HEK293 (cell line): ENCODE results near the gene PARP1.

Experiments used
- CTCF ChIA-PET: fragments of 350-600 bp; formaldehyde crosslinking; extraction: SDS; loops from one replicate; lab custom pipeline; 2021; ENCODE audit warnings: antibody characterized with exemption; lab: Yijun Ruan, JAX
- POLR2A ChIA-PET: fragments of 300-600 bp; formaldehyde crosslinking; extraction: SDS; loops from one replicate; lab custom pipeline; 2020; ENCODE audit warnings: antibody characterized with exemption, inconsistent platforms; lab: Yijun Ruan, JAX
- H3K27ac ChIP-seq: fragments of 200-500 bp; sonication (Bioruptor generic); 2 replicates; pipeline ENCODE4 v1.5.1; 2014; ENCODE audit warnings: low read depth, low read length, control low read depth, inconsistent platforms; ENCODE audit errors: extremely low read depth
- H3K36me3 ChIP-seq, 2 experiments: fragments of 200-500 bp in 1 of 2; sonication (Bioruptor generic) in 1 of 2; 1 replicate in 1 of 2; 2 replicates in 1 of 2; pipeline ENCODE4 v1.5.1; 2014 to 2017; ENCODE audit warnings: inconsistent platforms in 2 of 2, low read length in 2 of 2; ENCODE audit not compliant: control insufficient read depth in 2 of 2, insufficient read depth in 1 of 2
- H3K4me1 ChIP-seq: fragments of 200-500 bp; sonication (Bioruptor generic); 2 replicates; pipeline ENCODE4 v1.5.1; 2014; ENCODE audit warnings: mild to moderate bottlenecking, low read length, inconsistent platforms; ENCODE audit not compliant: control insufficient read depth, insufficient read depth
- H3K4me3 ChIP-seq: 2 replicates; pipeline ENCODE4 v1.5.1; 2011; ENCODE audit warnings: low read depth, mild to moderate bottlenecking, control low read depth, low read length, moderate library complexity
- H3K9me3 ChIP-seq: fragments of 200-500 bp; sonication (Bioruptor generic); 2 replicates; pipeline ENCODE4 v1.5.1; 2014; ENCODE audit warnings: low read depth, low read length, inconsistent platforms; ENCODE audit not compliant: control insufficient read depth, insufficient read depth
- CTCF ChIP-seq: fragments of 450-650 bp; formaldehyde crosslinking; IDR thresholded peaks from 2 replicates; pipeline ENCODE4 v1.5.1; 2016; ENCODE audit warnings: missing biosample characterization, missing genetic modification characterization
- IKZF3 ChIP-seq: fragments of 450-650 bp; IDR thresholded peaks from 2 replicates; pipeline ENCODE4 v1.5.0; 2018; ENCODE audit warnings: missing biosample characterization, mild to moderate bottlenecking, missing genetic modification characterization, moderate library complexity
- PATZ1 ChIP-seq: fragments of 450-650 bp; formaldehyde crosslinking; IDR thresholded peaks from 2 replicates; pipeline ENCODE4 v1.5.1; 2016; ENCODE audit warnings: missing biosample characterization, missing genetic modification characterization
- SCRT2 ChIP-seq: fragments of 450-650 bp; formaldehyde crosslinking; IDR thresholded peaks from 2 replicates; pipeline ENCODE4 v1.5.1; 2016; ENCODE audit warnings: missing biosample characterization, missing genetic modification characterization
- WT1 ChIP-seq: fragments of 450-650 bp; formaldehyde crosslinking; IDR thresholded peaks from 2 replicates; pipeline ENCODE4 v1.5.1; 2016; ENCODE audit warnings: missing biosample characterization, missing genetic modification characterization
- ZEB2 ChIP-seq: fragments of 450-650 bp; formaldehyde crosslinking; IDR thresholded peaks from 2 replicates; pipeline ENCODE4 v1.5.1; 2016; ENCODE audit warnings: missing biosample characterization, missing genetic modification characterization
- ZNF2 ChIP-seq: fragments of 450-650 bp; formaldehyde crosslinking; IDR thresholded peaks from 2 replicates; pipeline ENCODE4 v1.5.1; 2016; ENCODE audit warnings: missing biosample characterization, missing genetic modification characterization
- ZNF221 ChIP-seq: fragments of 450-650 bp; formaldehyde crosslinking; IDR thresholded peaks from 2 replicates; pipeline ENCODE4 v1.5.1; 2017; ENCODE audit warnings: missing biosample characterization, missing genetic modification characterization, borderline replicate concordance
- ZNF350 ChIP-seq: fragments of 450-650 bp; formaldehyde crosslinking; IDR thresholded peaks from 2 replicates; pipeline ENCODE4 v1.5.0; 2017; ENCODE audit warnings: missing biosample characterization, mild to moderate bottlenecking, missing genetic modification characterization
- ZNF391 ChIP-seq: fragments of 450-650 bp; formaldehyde crosslinking; IDR thresholded peaks from 2 replicates; pipeline ENCODE4 v1.5.1; 2016; ENCODE audit warnings: low read depth, missing biosample characterization, missing genetic modification characterization, borderline replicate concordance
- ZNF544 ChIP-seq: fragments of 450-650 bp; formaldehyde crosslinking; IDR thresholded peaks from 2 replicates; pipeline ENCODE4 v1.5.0; 2017; ENCODE audit warnings: missing biosample characterization, missing genetic modification characterization
- ZNF585B ChIP-seq: fragments of 450-650 bp; formaldehyde crosslinking; IDR thresholded peaks from 2 replicates; pipeline ENCODE4 v1.5.1; 2016; ENCODE audit warnings: missing biosample characterization, missing genetic modification characterization
- ZNF600 ChIP-seq: fragments of 450-650 bp; formaldehyde crosslinking; IDR thresholded peaks from 2 replicates; pipeline ENCODE4 v1.5.1; 2016; ENCODE audit warnings: missing biosample characterization, missing genetic modification characterization
- ZNF629 ChIP-seq: fragments of 450-650 bp; formaldehyde crosslinking; IDR thresholded peaks from 2 replicates; pipeline ENCODE4 v1.5.1; 2017; ENCODE audit warnings: missing biosample characterization, missing genetic modification characterization
- ZNF664 ChIP-seq: fragments of 450-650 bp; formaldehyde crosslinking; IDR thresholded peaks from 2 replicates; pipeline ENCODE4 v1.5.1; 2016; ENCODE audit warnings: missing biosample characterization, missing genetic modification characterization
- ZNF677 ChIP-seq: fragments of 450-650 bp; IDR thresholded peaks from 2 replicates; pipeline ENCODE4 v1.5.0; 2018; ENCODE audit warnings: missing biosample characterization, mild to moderate bottlenecking, missing genetic modification characterization, moderate library complexity
- ZNF776 ChIP-seq: fragments of 450-650 bp; formaldehyde crosslinking; IDR thresholded peaks from 2 replicates; pipeline ENCODE4 v1.5.0; 2017; ENCODE audit warnings: missing biosample characterization, missing genetic modification characterization, borderline replicate concordance
- ZNF830 ChIP-seq: fragments of 450-650 bp; IDR thresholded peaks from 2 replicates; pipeline ENCODE4 v1.5.0; 2018; ENCODE audit warnings: missing biosample characterization, missing genetic modification characterization, low read depth, mild to moderate bottlenecking, moderate library complexity
- ZSCAN30 ChIP-seq: fragments of 450-650 bp; IDR thresholded peaks from 2 replicates; pipeline ENCODE4 v1.5.1; 2018; ENCODE audit warnings: missing biosample characterization, mild to moderate bottlenecking, missing genetic modification characterization, moderate library complexity

PARP1 gene

GRCh38 chr1:226405411-226405988, 2.4 kb downstream of the PARP1 start (continued):
- TF ChIP-seq ZNF544 (tag by site-specific recombination) (no peak), ZNF776 (tag by site-specific recombination) (no peak), ZNF2 (tag by site-specific recombination) (peak; percentile 74), ZNF585B (tag by site-specific recombination) (no peak), ZNF629 (tag by site-specific recombination) (no peak), ZNF350 (no peak), ZNF664 (tag by site-specific recombination) (peak; percentile 96)

- TF ChIP-seq ZNF677 (tag by site-specific recombination) (no peak), WT1 (tag by site-specific recombination) (peak; percentile 28; the same call in 1 of the 2 replicates)
- no peak overlapping the region for H3K27ac ChIP-seq
Measured at GRCh38 chr1:226404904-226405222, 3.0 kb downstream of the PARP1 start.

GRCh38 chr1:226404063-226404903, 3.6 kb downstream of the PARP1 start:
- peak; percentile 81; the same call in 1 of the 2 replicates for TF ChIP-seq ZNF600 (tag by site-specific recombination)
- 0 out of 2 replicates have a peak, but pooled peaks have one; percentile 63 for TF ChIP-seq ZNF664 (tag by site-specific recombination)
- no peak for TF ChIP-seq ZSCAN30
- H3K4me3 ChIP-seq = no peak overlapping the region
- POLR2A ChIA-PET = interaction anchor here (0.6 kb wide), 1 partner anchor 178 kb away, joined by 7 read pairs; no protein-coding TSS in a partner anchor
- no peaks in the 10 kb centered on the region for H3K9me3 ChIP-seq
- CTCF ChIA-PET = interaction anchor here (0.6 to 7.5 kb wide), 14 partner anchors 9 to 340 kb away, joined by 3 to 125 read pairs (median 4); no protein-coding TSS in a partner anchor
- peaks cover 23% of the 10 kb centered on the region for H3K4me1 ChIP-seq
- H3K27ac ChIP-seq = no peak overlapping the region
- H3K36me3 ChIP-seq = peaks cover 20 to 48% of the 10 kb centered on the region in 2 experiments

More at GRCh38 chr1:226404904-226405222, 3.0 kb downstream of the PARP1 start:
- POLR2A ChIA-PET = interaction anchor here (0.6 to 1.4 kb wide), 2 partner anchors 300 to 342 kb away, joined by 3 to 6 read pairs; no protein-coding TSS in a partner anchor
- Histone ChIP-seq H3K9me3 (no peaks in the 10 kb centered on the region), H3K4me3 (no peak overlapping the region), H3K4me1 (peaks cover 23% of the 10 kb centered on the region), H3K36me3 (peaks cover 15 to 42% of the 10 kb centered on the region in 2 experiments)
- CTCF ChIA-PET = interaction anchor here (0.7 to 7.5 kb wide), 7 partner anchors 8 to 340 kb away, joined by 3 to 125 read pairs (median 6); no protein-coding TSS in a partner anchor

- Histone ChIP-seq H3K27ac (no peak overlapping the region), H3K36me3 (peaks cover 29 to 57% of the 10 kb centered on the region in 2 experiments), H3K4me3 (no peak overlapping the region), H3K9me3 (no peaks in the 10 kb centered on the region), H3K4me1 (peaks cover 23% of the 10 kb centered on the region)
- ChIA-PET POLR2A (interaction anchor here (0.6 kb wide), 1 partner anchor 177 kb away, joined by 7 read pairs; no protein-coding TSS in a partner anchor), CTCF (interaction anchor here (0.6 to 2.1 kb wide), 12 partner anchors 10 to 278 kb away, joined by 3 to 9 read pairs (median 3); no protein-coding TSS in a partner anchor)
- no peak for TF ChIP-seq SCRT2
- no peak for TF ChIP-seq ZNF830
- no peak for TF ChIP-seq ZEB2
- peak; percentile 12; the same call in 1 of the 2 replicates for TF ChIP-seq IKZF3 (tag by site-specific recombination)
- TF ChIP-seq CTCF (tag by site-specific recombination) = peak; percentile 54; the same call in 1 of the 2 replicates
- TF ChIP-seq ZNF391 (tag by site-specific recombination) = no peak
- peak; percentile 61; the same call in 1 of the 2 replicates for TF ChIP-seq PATZ1 (tag by site-specific recombination)
- peak; percentile 26; the same call in 1 of the 2 replicates for TF ChIP-seq WT1 (tag by site-specific recombination)
- TF ChIP-seq ZNF221 (tag by site-specific recombination) = no peak
Measured at GRCh38 chr1:226403201-226404034, 4.5 kb downstream of the PARP1 start.
